Peyer's patch (tissue), 4 donors: ENCODE data around the gene SEZ6. TPM values are rescaled to one million over a fixed set of nuclear protein-coding genes. Genes with fewer than 3 reads are reported as not detected.

Experiments
- DNase-seq, 3 donors: peaks; one replicate each; pipeline ENCODE4 v3.0.0-alpha.2; 2017 to 2019
- H3K27ac ChIP-seq, 4 donors: fragments of 200-600 bp; sonication (generic); one replicate each; pipeline ENCODE4 v1.5.1; 2016 to 2019
- H3K27me3 ChIP-seq, 2 donors: fragments of 200-600 bp; sonication (generic); one replicate each; pipeline ENCODE4 v1.5.1; 2019
- H3K36me3 ChIP-seq, 3 donors: fragments of 200-600 bp; sonication (generic); one replicate each; pipeline ENCODE4 v1.5.1; 2016 to 2019
- H3K4me1 ChIP-seq, 4 donors: fragments of 200-600 bp; sonication (generic); one replicate each; pipeline ENCODE4 v1.5.1; 2016 to 2019
- H3K4me3 ChIP-seq, 4 donors: fragments of 200-600 bp; sonication (generic); 1 replicate in 3 of 4; 2 replicates in 1 of 4; pipeline ENCODE4 v1.5.1; 2016 to 2019; ENCODE audit warnings: mild to moderate bottlenecking in 1 of 4
- H3K9me3 ChIP-seq, 4 donors: fragments of 200-600 bp; sonication (generic); one replicate each; pipeline ENCODE4 v1.5.1; 2016 to 2019; ENCODE audit warnings: mild to moderate bottlenecking in 1 of 4
- CTCF ChIP-seq, 6 experiments: fragments of 450-650 bp in 4 of 6; fragments of 200-600 bp in 2 of 6; sonication (generic) in 1 of 6; IDR thresholded peaks; one replicate each; pipeline ENCODE4 v1.5.1; 2017 to 2019; ENCODE audit warnings: antibody characterized with exemption in 6 of 6, mild to moderate bottlenecking in 3 of 6, moderate library complexity in 1 of 6
- POLR2A ChIP-seq, 2 donors: fragments of 450-650 bp; IDR thresholded peaks; one replicate each; pipeline ENCODE4 v1.5.1; 2017; ENCODE audit warnings: antibody characterized with exemption in 2 of 2, mild to moderate bottlenecking in 2 of 2, moderate library complexity in 2 of 2
- total RNA-seq, 4 donors: library from RNA; depleted of rRNA; stranded (reverse); fragments of >200 nt; gene quantifications; one replicate each; pipeline ENCODE4 v1.1.0, GENCODE V29; 2016

Gene SEZ6
- total RNA-seq, 4 donors from 2014 or later: 0.66 to 1.1 TPM; not detected in 2

GRCh38 chr17:29007456-29007855, 1.6 kb upstream of the SEZ6 start:
- Histone ChIP-seq H3K4me3 (no peak overlapping the region), H3K9me3 (no peaks in the 10 kb centered on the region), H3K27ac (no peak overlapping the region), H3K36me3 (no peaks in the 10 kb centered on the region), H3K27me3 (peaks cover 0 to 4% of the 10 kb centered on the region in 2 donors), H3K4me1 (peaks cover 0 to 7% (median 3%) of the 10 kb centered on the region in 4 donors)
- no peak for TF ChIP-seq POLR2A (IDR thresholded peaks at IDR 0.05)
- no peak for TF ChIP-seq CTCF (IDR thresholded peaks at IDR 0.05)
- DNase-seq: no peak

DNA sequence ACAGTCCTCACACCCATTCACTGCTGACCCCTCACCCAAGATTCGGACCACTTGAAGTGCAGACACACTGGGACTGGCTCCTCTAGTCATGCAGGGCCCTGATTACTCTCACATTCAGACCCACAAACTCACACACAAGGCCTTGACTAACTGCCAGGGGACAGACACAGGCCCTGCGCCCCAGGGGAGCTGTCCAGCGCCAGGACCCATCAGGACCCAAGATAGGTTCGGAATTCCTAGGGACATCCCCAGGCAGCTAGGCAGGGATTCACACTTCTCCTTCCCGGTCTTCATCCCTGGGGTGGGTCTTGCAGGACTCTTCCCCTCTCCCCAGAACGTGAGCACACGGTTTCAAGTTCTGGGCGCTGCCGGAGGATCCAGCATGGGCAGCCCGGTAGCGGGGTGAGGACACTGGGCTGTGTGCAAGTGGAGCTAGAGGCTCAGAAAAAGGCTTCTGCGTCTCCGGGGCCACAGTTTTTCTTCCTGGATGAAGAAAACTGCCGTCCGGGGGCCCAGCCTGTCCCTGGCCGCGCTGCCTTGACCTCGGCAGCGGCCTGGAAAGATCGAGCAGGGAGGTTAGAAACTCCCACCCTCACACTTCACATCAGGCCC, 1.6 kb downstream of the SEZ6 start:
- Histone ChIP-seq H3K27me3 (peaks cover 0 to 4% of the 10 kb centered on the region in 2 donors), H3K4me1 (peaks cover 0 to 7% (median 3%) of the 10 kb centered on the region in 4 donors), H3K36me3 (no peaks in the 10 kb centered on the region), H3K9me3 (no peaks in the 10 kb centered on the region), H3K4me3 (no peak overlapping the region), H3K27ac (no peak overlapping the region)
- TF ChIP-seq POLR2A (IDR thresholded peaks at IDR 0.05) (no peak), CTCF (IDR thresholded peaks at IDR 0.05) (no peak)
- no peak for DNase-seq

DNA sequence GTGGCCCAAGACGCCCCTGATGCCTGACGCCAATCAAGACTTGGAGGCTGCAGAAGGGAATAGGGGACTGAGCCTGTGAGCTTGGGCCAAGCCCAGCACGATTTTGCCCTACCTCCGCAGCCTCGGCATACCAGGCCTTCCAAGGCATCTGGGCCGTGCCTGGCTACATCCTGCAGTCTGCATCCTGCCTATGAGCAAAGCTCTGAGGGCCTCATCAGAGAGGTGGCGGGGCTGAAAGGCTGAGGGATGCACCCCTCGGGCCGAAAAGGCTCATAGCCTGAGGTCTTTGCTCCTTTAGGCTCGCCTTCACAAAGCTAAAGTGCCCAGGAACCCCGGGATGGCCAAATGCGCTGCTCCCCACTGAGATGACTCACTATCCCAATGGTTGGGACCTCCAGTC, 2.5 kb downstream of the SEZ6 start:
- no peak overlapping the region for H3K27ac ChIP-seq
- H3K36me3 ChIP-seq: no peaks in the 10 kb centered on the region
- no peak overlapping the region for H3K4me3 ChIP-seq
- DNase-seq: no peak
- peaks cover 0 to 4% of the 10 kb centered on the region in 2 donors for H3K27me3 ChIP-seq
- no peak for TF ChIP-seq POLR2A (IDR thresholded peaks at IDR 0.05)
- TF ChIP-seq CTCF (IDR thresholded peaks at IDR 0.05): no peak
- H3K4me1 ChIP-seq: peaks cover 0 to 7% (median 3%) of the 10 kb centered on the region in 4 donors
- no peaks in the 10 kb centered on the region for H3K9me3 ChIP-seq

DNA sequence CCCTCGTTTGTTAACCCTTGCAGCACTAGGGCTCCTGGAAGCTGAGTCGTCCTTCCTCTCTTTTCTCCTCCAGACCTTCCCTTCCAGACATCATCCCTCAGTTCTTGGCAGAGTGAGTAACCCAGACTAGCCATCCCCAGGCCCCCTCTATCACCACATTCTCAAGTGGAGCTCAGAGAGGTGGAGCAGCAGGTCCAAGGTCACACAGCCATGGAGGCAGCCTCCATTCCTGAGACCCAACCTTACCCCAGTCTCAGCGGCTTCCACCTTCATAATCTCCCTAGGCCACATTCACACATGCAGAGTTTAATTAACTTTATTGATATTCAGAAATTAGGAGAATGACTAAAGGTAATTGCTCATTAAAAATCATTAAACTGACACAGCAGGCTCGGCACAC, 3.0 kb downstream of the SEZ6 start:
- no peak for TF ChIP-seq CTCF (IDR thresholded peaks at IDR 0.05)
- no peak for TF ChIP-seq POLR2A (IDR thresholded peaks at IDR 0.05)
- no peaks in the 10 kb centered on the region for H3K9me3 ChIP-seq
- H3K36me3 ChIP-seq: no peaks in the 10 kb centered on the region
- H3K27ac ChIP-seq: no peak overlapping the region
- peaks cover 0 to 4% of the 10 kb centered on the region in 2 donors for H3K27me3 ChIP-seq
- DNase-seq: no peak
- H3K4me3 ChIP-seq: no peak overlapping the region
- H3K4me1 ChIP-seq: peaks cover 0 to 7% (median 3%) of the 10 kb centered on the region in 4 donors

GRCh38 chr17:29000973-29001372, 4.9 kb downstream of the SEZ6 start:
- no peak for DNase-seq
- TF ChIP-seq CTCF (IDR thresholded peaks at IDR 0.05): no peak
- no peak for TF ChIP-seq POLR2A (IDR thresholded peaks at IDR 0.05)
- no peak overlapping the region for H3K27ac ChIP-seq
- H3K4me3 ChIP-seq: no peak overlapping the region
- H3K36me3 ChIP-seq: no peaks in the 10 kb centered on the region
- no peaks in the 10 kb centered on the region for H3K9me3 ChIP-seq
- H3K4me1 ChIP-seq: peaks cover 0 to 6% (median 3%) of the 10 kb centered on the region in 4 donors
- H3K27me3 ChIP-seq: peaks cover 0 to 4% of the 10 kb centered on the region in 2 donors
